Naive B cell (primary cell): ENCODE data around the gene LGALS7B. TPM values are rescaled to one million over a fixed set of nuclear protein-coding genes. Genes with fewer than 3 reads are reported as not detected.
"Not testable (repeated sequence)": the region's sequence is repeated elsewhere in the genome, so short reads cannot be mapped to it uniquely, and the experiment has no call there.

Experiments used
- ATAC-seq, 2 donors: fragments of 150-1000 bp; cut with Tn5 transposase; 2 replicates each; pipeline ENCODE4 v1.10.0; 2021; ENCODE audit warnings: low read depth in 2 of 2, mild to moderate bottlenecking in 2 of 2, moderate library complexity in 2 of 2
- DNase-seq: peaks from one replicate; pipeline ENCODE4 v3.0.0; 2022
- H3K27ac Mint-ChIP-seq, 6 donors: one replicate each; pipeline ENCODE4 v1.8.0; 2020 to 2022; ENCODE audit warnings: mild to moderate bottlenecking in 6 of 6, mixed read lengths in 6 of 6, moderate library complexity in 5 of 6, inconsistent platforms in 2 of 6
- H3K27me3 Mint-ChIP-seq, 3 donors: one replicate each; pipeline ENCODE4 v1.8.0; 2021 to 2022; ENCODE audit warnings: mixed read lengths in 3 of 3, mild to moderate bottlenecking in 1 of 3
- H3K36me3 Mint-ChIP-seq, 2 donors: one replicate each; pipeline ENCODE4 v1.8.0; 2020 to 2022; ENCODE audit warnings: mixed read lengths in 2 of 2, inconsistent platforms in 1 of 2, mild to moderate bottlenecking in 1 of 2
- H3K4me1 Mint-ChIP-seq, 3 donors: one replicate each; pipeline ENCODE4 v1.8.0; 2020 to 2022; ENCODE audit warnings: mixed read lengths in 3 of 3, inconsistent platforms in 1 of 3, mild to moderate bottlenecking in 1 of 3, moderate library complexity in 1 of 3
- H3K4me3 Mint-ChIP-seq, 8 donors: one replicate each; pipeline ENCODE4 v1.8.0; 2020 to 2022; ENCODE audit warnings: mild to moderate bottlenecking in 8 of 8, mixed read lengths in 8 of 8, moderate library complexity in 8 of 8, inconsistent platforms in 2 of 8
- H3K9me3 Mint-ChIP-seq, 7 donors: one replicate each; pipeline ENCODE4 v1.8.0; 2020 to 2022; ENCODE audit warnings: mixed read lengths in 7 of 7, mild to moderate bottlenecking in 5 of 7, inconsistent platforms in 2 of 7, moderate library complexity in 1 of 7
- polyA plus RNA-seq, 6 donors: library from polyadenylated mRNA; unstranded; fragments of 300-500 nt; fragmentation: Illumina TruSeq; gene quantifications; one replicate each; pipeline ENCODE4 v1.2.3, GENCODE V29; 2021; ENCODE audit warnings: low read depth in 6 of 6

LGALS7B gene
- polyA plus RNA-seq, 6 donors from 2014 or later: 6.0 TPM; not detected in 5

DNA sequence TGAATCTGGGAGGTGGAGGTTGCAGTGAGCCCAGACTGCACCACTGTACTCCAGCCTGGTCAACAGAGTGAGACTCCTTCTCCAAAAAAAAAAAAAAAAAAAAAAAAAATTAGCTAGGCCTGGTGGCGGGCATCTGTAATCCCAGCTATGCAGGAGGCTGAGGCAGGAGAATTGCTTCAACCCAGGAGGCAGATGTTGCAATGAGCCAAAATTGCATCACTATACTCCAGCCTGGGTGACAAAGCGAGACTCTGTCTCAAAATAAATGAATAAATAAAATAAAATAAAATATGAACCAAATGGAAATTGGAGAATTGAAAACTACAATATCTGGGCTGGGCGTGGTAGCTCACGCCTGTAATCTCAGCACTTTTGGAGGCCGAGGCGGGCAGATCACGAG lies 40.2 kb downstream of the LGALS7B start:
- not testable (repeated sequence) for H3K36me3 Mint-ChIP-seq, H3K9me3 Mint-ChIP-seq, ATAC-seq, H3K27me3 Mint-ChIP-seq, DNase-seq
- Mint-ChIP-seq H3K4me1 (peaks cover 12 to 53% (median 37%) of the 10 kb centered on the region in 3 donors), H3K4me3 (peak overlapping the region in 4 of 8 donors; percentile 25 to 97 (median 93)), H3K27ac (peak overlapping the region in 1 of 6 donors; percentile 70)

DNA sequence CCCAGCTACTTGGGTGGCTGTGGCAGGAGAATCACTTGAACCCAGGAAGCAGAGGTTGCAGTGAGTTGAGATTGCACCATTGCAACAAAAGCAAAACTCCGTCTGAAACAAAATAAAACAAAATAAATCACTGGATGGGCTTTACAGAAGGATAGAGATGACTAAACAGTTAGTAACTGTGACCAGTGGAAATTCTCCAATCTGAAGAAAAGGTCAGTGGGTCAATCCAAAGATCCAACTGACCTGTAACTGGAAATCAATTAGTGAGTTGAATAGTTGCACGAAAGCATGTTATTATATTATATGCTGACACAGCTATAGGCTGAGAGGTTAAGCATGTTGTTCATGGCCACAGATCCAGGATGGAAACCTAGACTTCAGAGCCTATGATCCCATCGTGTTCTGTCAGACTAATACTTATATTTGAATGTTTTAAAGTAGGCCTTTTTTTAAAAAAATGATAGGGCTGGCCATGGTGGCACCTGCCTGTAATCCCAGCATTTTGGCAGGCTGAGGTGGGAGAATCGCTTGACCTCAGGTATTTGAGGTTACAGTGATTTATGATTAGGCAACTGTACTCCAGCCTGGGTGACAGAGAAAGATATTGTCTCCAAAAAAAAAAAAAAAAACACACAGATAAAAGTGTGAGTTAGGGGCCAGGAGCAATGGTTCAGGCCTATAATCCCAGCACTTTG lies 41.2 kb downstream of the LGALS7B start:
- Mint-ChIP-seq H3K4me1 (peaks cover 12 to 48% (median 32%) of the 10 kb centered on the region in 3 donors), H3K27ac (peak overlapping the region in 5 of 6 donors; percentile 44 to 95 (median 82)), H3K4me3 (peak overlapping the region; percentile 70 to 98 (median 94)), H3K27me3 (no peaks in the 10 kb centered on the region), H3K36me3 (peaks cover 0 to 9% of the 10 kb centered on the region in 2 donors), H3K9me3 (no peaks in the 10 kb centered on the region)
- no peak for ATAC-seq
- no peak for DNase-seq

DNA sequence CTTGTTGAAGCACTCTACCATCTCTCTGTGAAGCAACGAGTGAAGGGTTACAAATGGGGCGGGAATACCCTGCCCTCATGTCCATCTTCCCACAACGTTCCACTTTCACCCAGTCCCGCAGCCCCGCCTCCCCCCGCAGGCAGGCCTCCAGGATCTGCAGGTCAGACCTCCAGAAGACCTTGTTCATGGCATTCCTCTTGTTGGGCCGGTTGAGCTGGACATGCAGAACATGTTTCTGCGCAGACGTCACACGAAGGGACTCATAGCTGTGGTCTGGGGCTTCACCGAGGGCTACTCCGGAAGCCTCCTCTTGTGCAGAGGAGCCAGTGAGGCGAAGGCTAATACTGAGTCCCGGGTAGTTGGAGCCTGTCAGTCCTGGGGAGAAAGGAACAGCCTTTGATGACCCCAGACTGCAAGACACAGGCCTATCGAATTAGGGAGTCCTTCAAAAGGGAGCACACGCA lies 42.2 kb downstream of the LGALS7B start:
- peak; percentile 11 to 14 for ATAC-seq
- Mint-ChIP-seq H3K9me3 (no peaks in the 10 kb centered on the region), H3K4me3 (peak overlapping the region; percentile 92 to 98 (median 94)), H3K27ac (peak overlapping the region; percentile 91 to 97 (median 96)), H3K36me3 (peaks cover 0 to 9% of the 10 kb centered on the region in 2 donors), H3K4me1 (peaks cover 12 to 48% (median 32%) of the 10 kb centered on the region in 3 donors), H3K27me3 (no peaks in the 10 kb centered on the region)
- peak; percentile 23 for DNase-seq

DNA sequence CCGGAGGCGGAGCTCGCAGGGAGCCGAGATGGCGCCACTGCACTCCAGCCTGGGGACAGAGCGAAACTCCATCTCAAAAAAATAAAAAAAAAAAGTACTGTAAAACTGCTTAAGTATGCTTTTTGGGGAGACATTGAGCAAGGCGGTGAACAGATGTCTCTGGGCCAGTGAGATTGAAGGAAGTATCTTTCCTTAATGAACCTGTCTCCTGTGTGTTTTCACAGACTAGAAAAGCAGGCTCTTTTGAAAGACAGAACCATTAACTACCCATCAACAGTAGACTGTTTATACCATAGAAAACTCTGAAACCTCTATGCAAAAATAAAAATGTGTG lies 44.1 kb downstream of the LGALS7B start:
- ATAC-seq (no peak), DNase-seq (no peak)
- Mint-ChIP-seq H3K36me3 (peaks cover 0 to 6% of the 10 kb centered on the region in 2 donors), H3K4me3 (peak overlapping the region in 6 of 8 donors; percentile 21 to 97 (median 67)), H3K27me3 (no peaks in the 10 kb centered on the region), H3K4me1 (peaks cover 12 to 35% (median 25%) of the 10 kb centered on the region in 3 donors), H3K9me3 (no peaks in the 10 kb centered on the region), H3K27ac (peak overlapping the region in 2 of 6 donors; percentile 65 to 71)

DNA sequence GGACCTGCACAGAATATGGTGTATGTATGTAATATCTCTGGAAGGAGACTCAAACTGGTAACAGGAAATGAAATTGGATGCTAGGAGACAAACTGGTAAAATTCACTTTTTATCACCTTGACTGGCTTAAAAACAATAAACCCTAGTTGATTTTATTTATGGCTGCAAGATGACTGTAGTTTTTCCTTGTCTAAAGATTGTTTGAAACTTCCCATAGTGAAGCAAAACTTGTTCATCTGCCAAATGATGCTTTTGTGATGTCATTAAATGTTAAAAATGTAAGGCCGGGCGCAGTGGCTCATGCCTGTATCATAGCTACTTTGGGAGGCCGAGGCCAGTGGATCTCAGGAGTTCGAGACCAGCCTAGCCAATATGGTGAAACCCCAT lies 45.1 kb downstream of the LGALS7B start:
- Mint-ChIP-seq H3K36me3 (peaks cover 5 to 6% of the 10 kb centered on the region in 2 donors), H3K27ac (peak overlapping the region in 2 of 6 donors; percentile 16 to 37), H3K4me1 (peaks cover 18 to 32% (median 25%) of the 10 kb centered on the region in 3 donors), H3K4me3 (peak overlapping the region in 3 of 8 donors; percentile 16 to 51 (median 35)), H3K9me3 (no peaks in the 10 kb centered on the region), H3K27me3 (no peaks in the 10 kb centered on the region)
- DNase-seq (no peak), ATAC-seq (no peak)

DNA sequence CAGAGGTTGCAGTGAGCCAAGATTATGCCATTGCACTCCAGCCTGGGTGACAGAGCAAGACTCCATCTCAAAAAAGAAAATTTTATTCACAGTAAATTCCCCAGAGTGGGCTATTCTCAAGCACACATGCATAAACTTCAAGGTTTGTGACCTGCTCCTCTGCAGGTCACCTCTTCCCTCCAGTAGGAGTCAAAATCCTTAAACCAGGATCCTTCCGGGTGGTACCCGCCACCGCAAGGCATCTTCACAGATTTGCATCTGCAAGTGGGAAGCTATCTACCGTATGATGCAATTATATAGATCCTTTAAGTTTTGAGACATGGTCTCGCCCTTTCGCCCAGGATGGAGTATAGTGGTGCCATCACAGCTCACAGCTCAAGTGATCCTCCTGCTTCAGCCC lies 45.6 kb downstream of the LGALS7B start:
- Mint-ChIP-seq H3K27ac (peak overlapping the region in 2 of 6 donors; percentile 26 to 58), H3K4me1 (peaks cover 18 to 29% (median 25%) of the 10 kb centered on the region in 3 donors), H3K4me3 (peak overlapping the region in 1 of 8 donors; percentile 51), H3K27me3 (no peaks in the 10 kb centered on the region), H3K36me3 (peaks cover 6 to 10% of the 10 kb centered on the region in 2 donors), H3K9me3 (no peaks in the 10 kb centered on the region)
- DNase-seq: no peak
- ATAC-seq: no peak

DNA sequence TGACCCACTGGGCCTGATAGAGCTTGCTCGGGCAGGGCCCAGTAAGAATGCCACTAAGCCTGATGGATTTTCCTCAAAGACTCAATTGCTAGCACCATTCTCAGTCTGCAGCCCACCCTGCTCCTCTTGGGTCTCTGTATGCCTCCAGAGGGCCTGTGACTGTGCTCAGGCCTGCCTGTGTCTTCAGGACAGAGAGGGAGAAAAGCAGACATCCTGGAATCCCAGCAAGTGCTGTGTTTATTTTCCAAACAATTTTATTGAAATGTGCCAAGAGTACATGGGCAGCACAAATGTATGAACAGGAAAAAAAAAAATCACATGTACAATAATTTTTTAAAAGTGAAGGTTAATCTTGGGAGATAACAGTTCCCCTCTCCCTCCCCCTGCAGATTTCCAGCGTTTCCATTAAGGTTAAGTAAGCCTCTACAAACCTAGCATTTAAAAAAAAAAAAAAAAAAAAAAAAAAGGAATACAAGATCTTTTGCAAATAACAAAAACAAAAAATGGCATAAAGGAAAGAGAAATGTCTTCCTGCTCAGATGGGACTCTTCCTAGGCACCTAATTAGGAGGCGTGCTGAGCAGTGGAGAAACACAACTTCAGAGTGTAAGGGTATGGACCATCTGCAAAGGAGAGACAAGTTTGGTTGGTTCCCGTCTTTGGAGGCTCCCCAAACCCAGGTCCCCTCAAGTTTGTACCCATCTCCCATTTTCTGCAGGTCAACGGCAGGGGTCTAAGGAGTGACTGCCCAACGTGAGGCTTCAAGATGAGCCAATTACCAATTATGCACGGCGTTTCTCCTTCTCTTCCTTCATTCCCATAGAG lies 47.4 kb downstream of the LGALS7B start:
- no peaks in the 10 kb centered on the region for H3K9me3 Mint-ChIP-seq
- H3K27me3 Mint-ChIP-seq: no peaks in the 10 kb centered on the region
- DNase-seq (no peak), ATAC-seq (no peak)
- no peak overlapping the region for H3K4me3 Mint-ChIP-seq
- H3K36me3 Mint-ChIP-seq: peaks cover 6 to 15% of the 10 kb centered on the region in 2 donors
- H3K4me1 Mint-ChIP-seq: peaks cover 12 to 25% (median 17%) of the 10 kb centered on the region in 3 donors
- H3K27ac Mint-ChIP-seq: peak overlapping the region in 3 of 6 donors; percentile 33 to 74 (median 60)

DNA sequence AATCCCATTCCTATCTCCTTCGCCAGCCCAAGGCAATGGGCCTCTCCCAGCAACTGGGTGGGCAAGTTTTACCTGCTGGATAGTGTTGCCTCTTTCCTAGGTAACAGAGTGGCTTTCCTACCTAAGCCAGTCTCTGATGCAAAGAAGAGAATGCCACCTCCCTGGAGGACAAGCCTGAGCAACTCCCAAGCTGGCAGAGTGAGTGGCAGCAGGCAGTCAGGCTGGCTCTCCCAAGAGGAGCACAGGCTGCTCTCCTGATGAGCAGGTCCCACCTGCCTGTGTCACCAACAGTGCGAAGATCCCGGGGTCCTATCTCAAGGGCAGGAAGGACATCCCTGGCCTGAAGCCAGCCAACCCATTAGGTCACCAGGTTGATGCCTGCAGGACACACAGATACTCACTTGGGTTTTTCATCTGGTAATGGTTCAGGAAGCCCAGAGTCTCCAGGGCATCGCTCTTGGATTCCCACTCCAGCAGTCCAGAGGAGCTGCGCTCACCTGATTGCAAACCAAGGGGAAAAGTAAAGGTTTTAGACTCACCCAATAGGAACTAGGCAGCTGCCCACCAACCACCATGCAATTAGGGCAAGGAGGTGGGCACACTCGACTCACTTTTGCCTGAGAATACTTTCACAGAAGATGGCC lies 48.1 kb downstream of the LGALS7B start:
- no peak for ATAC-seq
- Mint-ChIP-seq H3K9me3 (no peaks in the 10 kb centered on the region), H3K4me1 (peaks cover 7 to 25% (median 15%) of the 10 kb centered on the region in 3 donors), H3K27me3 (no peaks in the 10 kb centered on the region), H3K4me3 (no peak overlapping the region), H3K36me3 (peaks cover 11 to 17% of the 10 kb centered on the region in 2 donors), H3K27ac (no peak overlapping the region)
- no peak for DNase-seq

DNA sequence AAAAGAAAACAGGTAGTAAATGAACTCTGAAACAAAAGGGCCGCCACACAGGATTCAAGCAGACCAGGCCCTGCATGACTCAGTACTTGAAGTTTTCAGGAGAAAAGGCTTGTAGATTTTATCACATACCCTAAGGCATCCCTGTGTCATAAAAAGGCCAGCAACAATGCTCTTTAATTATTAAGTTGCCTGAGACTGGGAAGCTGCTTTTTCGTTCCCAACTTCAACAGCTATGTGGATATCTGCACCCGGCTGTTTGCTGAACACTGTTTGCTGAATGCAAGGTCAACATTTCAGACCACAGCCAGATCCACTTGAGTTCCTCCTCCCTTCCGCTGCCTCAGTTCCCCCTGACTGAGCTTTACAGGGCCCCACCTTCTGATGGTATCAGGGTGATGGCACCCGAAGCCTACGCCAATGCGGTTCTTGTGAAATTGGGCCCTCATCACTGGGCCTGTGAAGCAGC lies 48.7 kb downstream of the LGALS7B start:
- ATAC-seq (no peak), DNase-seq (no peak)
- Mint-ChIP-seq H3K27ac (no peak overlapping the region), H3K9me3 (no peaks in the 10 kb centered on the region), H3K27me3 (no peaks in the 10 kb centered on the region), H3K36me3 (peaks cover 15 to 23% of the 10 kb centered on the region in 2 donors), H3K4me1 (peaks cover 11 to 27% (median 19%) of the 10 kb centered on the region in 3 donors), H3K4me3 (no peak overlapping the region)

DNA sequence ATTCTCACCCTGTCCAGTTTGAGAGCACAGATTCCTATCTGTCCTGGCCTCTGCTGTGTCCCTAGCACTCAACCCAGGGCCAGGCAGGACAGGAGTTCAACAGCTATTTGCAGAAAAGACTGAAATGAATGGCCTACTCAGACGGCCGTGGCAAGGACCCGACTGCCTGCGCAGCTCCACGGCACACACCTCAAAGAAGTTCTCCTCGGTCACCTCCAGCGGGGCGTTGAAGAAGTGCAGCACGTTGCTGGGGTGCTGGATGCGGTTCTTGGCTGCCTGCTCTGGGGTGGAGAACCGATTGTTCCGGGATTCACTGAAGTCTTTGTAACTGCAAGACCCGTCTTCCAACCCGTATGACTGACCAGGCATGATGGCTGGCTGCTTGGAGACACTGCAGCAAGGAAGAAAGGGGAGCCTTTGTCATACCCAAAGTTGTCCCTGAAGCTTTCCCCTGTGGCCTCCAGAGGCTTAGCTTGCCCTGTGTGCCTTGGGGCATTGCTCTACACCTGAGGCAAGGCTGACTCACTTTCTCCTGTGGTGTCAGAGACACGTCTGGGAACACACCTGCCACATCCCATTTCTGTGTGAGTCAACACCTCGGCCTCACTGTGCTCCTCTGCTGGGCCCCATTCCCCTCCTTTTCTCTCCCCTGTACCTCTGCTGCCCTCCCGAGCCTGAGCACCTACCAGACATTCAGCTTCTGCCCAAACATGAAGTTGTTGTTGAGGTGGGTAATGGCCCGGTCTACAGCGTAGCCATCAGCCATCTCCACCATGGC lies 49.4 kb downstream of the LGALS7B start:
- H3K9me3 Mint-ChIP-seq: no peaks in the 10 kb centered on the region
- peak overlapping the region in 4 of 6 donors; percentile 14 to 76 (median 62) for H3K27ac Mint-ChIP-seq
- no peak overlapping the region for H3K4me3 Mint-ChIP-seq
- DNase-seq: no peak
- H3K36me3 Mint-ChIP-seq: peaks cover 22 to 25% of the 10 kb centered on the region in 2 donors
- H3K4me1 Mint-ChIP-seq: peaks cover 15 to 34% (median 26%) of the 10 kb centered on the region in 3 donors
- ATAC-seq: no peak
- no peaks in the 10 kb centered on the region for H3K27me3 Mint-ChIP-seq

DNA sequence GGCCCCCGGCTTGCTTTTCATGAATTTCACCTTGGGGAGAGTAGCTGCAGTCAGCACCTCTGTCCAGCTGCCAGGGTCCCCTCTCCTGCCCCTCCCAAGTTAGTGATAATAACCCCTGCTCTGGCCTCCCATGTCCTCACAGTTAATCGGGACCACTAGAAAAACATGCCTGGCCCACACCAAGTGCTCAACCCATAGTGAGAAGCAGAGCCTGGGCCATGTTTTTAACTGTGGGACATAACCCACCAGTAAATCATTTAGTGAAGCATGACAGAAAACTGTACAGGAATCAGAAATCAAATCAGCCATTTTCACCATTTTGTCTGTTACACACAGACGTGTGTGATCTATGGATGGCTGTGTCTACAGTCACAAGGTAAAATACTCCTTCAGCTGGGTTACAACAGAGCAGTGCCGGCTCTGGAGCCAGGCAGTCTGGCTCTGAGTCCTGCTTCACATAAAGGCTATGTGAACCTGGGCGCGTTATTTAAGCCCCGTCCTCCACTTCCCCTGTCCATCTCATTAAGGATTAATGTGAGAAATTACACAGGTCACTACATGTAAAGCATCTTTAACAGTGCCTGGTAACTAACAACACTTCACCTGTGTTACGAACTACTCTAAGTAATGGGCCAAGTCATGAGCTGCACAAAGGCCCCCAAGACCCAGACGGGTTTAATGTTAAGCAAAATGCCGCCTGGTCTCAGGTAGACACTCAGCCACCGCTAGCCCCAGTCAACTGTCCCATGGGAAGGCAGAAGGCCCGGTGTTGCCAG lies 50.2 kb downstream of the LGALS7B start:
- peak overlapping the region; percentile 19 to 81 (median 62) for H3K27ac Mint-ChIP-seq
- peaks cover 23 to 42% (median 31%) of the 10 kb centered on the region in 3 donors for H3K4me1 Mint-ChIP-seq
- H3K27me3 Mint-ChIP-seq: no peaks in the 10 kb centered on the region
- H3K4me3 Mint-ChIP-seq: no peak overlapping the region
- peaks cover 22 to 33% of the 10 kb centered on the region in 2 donors for H3K36me3 Mint-ChIP-seq
- no peak for DNase-seq
- ATAC-seq: no peak
- no peaks in the 10 kb centered on the region for H3K9me3 Mint-ChIP-seq
